HFFc6 (cell line): ENCODE results near the gene MFSD2A. TPM values are rescaled to one million over a fixed set of nuclear protein-coding genes. Genes with fewer than 3 reads are reported as not detected.
"Not testable (repeated sequence)": the region's sequence is repeated elsewhere in the genome, so short reads cannot be mapped to it uniquely, and the experiment has no call there.

Experiments used
- DNase-seq: peaks from one replicate; pipeline ENCODE4 v3.0.0-alpha.2; 2018
- H3K27ac Mint-ChIP-seq: 2 replicates; pipeline ENCODE4 v1.8.0; 2020; ENCODE audit warnings: mild to moderate bottlenecking, mixed read lengths
- H3K27me3 Mint-ChIP-seq: 2 replicates; pipeline ENCODE4 v1.8.0; 2021; ENCODE audit warnings: mild to moderate bottlenecking, moderate library complexity, mixed read lengths; ENCODE audit not compliant: insufficient read depth
- H3K36me3 Mint-ChIP-seq: 2 replicates; pipeline ENCODE4 v1.8.0; 2021; ENCODE audit warnings: low read depth, mixed read lengths
- H3K4me1 Mint-ChIP-seq: 2 replicates; pipeline ENCODE4 v1.8.0; 2020; ENCODE audit warnings: low read depth, mixed read lengths
- H3K4me3 Mint-ChIP-seq: 2 replicates; pipeline ENCODE4 v1.8.0; 2020; ENCODE audit warnings: mild to moderate bottlenecking, moderate library complexity, mixed read lengths
- H3K9me3 Mint-ChIP-seq: 2 replicates; pipeline ENCODE4 v1.8.0; 2020; ENCODE audit warnings: mild to moderate bottlenecking, mixed read lengths
- CTCF ChIP-seq: fragments of 200-600 bp; sonication (generic); IDR thresholded peaks from 2 replicates; pipeline ENCODE4 v1.5.0; 2021; ENCODE audit warnings: antibody characterized with exemption, mild to moderate bottlenecking
- long read RNA-seq: library from polyadenylated mRNA; unstranded; transcript quantifications from one replicate; pipeline ENCODE4 v2.0.0, GENCODE V29; 2019
- total RNA-seq, 6 experiments: library from RNA; stranded (reverse); fragmentation: NEBNext Ultra II Directional; extraction: Animal tissue kit (Norgen Biotek cat#: 25700); gene quantifications; 2 replicates in 1 of 6; 3 replicates in 5 of 6; pipeline ENCODE4 v1.2.3, GENCODE V29; 2021

Gene MFSD2A
- 1 to 10 TPM; 3.2 to 4.8 (median 3.5) TPM for total RNA-seq
- long read RNA-seq, partial matches to known transcripts = 1 of 3 reads
- long read RNA-seq, other reads (novel, unspliced or antisense) = 0 of 3 reads

DNA sequence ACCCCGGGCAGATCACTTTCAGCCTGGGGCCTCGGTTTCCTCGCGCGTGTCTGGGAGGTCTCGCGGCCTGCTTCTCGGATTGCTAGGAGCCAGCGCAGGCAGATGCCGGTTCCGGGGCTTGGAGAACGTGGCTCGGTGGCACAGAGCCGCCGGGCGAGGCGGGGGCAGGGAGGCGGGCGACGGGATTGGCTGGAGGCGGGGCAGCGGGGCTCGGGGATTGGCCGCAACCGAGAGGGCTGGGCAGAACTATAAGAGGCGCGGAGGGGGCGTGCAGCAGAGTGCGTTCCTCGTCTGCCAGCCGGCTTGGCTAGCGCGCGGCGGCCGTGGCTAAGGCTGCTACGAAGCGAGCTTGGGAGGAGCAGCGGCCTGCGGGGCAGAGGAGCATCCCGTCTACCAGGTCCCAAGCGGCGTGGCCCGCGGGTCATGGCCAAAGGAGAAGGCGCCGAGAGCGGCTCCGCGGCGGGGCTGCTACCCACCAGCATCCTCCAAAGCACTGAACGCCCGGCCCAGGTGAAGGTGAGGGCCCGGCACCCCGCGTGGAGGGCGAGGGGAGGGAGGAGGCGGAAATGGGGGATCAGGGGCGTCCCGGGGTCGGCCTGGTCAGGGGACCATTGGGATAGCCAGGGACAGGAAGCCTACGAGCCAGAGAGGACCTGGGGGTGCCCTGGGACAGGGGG is at the start of gene MFSD2A:
Gene MFSD2A (plus strand): TSS at position 276 of the 677 bp plus-strand sequence. CDS start 148 bp downstream, at position 424.
- Mint-ChIP-seq H3K4me3 (peak within 1 kb of the TSS; percentile 92), H3K4me1 (peaks cover 32% of the 10 kb centered on the region), H3K27ac (peak within 1 kb of the TSS; percentile 76), H3K36me3 (no peaks in the 10 kb centered on the region), H3K9me3 (no peaks in the 10 kb centered on the region), H3K27me3 (peaks cover 3% of the 10 kb centered on the region; the same call in 1 of the 2 replicates)
- peak; percentile 91 for DNase-seq
- TF ChIP-seq CTCF = no peak

DNA sequence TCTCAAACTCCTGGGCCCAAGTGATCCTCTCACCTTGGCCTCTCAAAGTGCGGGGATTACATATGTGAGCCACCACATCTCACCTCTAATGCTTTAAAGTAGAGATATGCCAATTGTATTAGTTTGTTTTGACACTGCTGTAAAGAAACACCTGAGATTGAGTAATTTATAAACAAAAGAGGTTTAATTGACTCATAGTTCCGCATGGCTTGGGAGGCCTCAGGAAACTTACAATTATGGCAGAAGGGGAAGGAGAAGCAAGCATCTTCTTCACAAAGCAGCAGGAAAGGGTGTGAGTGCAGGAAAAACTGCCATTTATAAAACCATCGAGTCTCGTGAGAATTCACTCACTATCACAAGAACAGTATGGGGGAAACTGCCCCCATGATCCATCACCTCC is 49.8 kb upstream of the MFSD2A start:
- no peak overlapping the region for H3K4me3 Mint-ChIP-seq
- DNase-seq = no peak
- peaks cover 34% of the 10 kb centered on the region for H3K27me3 Mint-ChIP-seq
- H3K27ac Mint-ChIP-seq = no peak overlapping the region
- H3K36me3 Mint-ChIP-seq = peaks cover 7% of the 10 kb centered on the region; the same call in 1 of the 2 replicates
- H3K9me3 Mint-ChIP-seq = peaks cover 19% of the 10 kb centered on the region
- TF ChIP-seq CTCF = no peak
- no peaks in the 10 kb centered on the region for H3K4me1 Mint-ChIP-seq

DNA sequence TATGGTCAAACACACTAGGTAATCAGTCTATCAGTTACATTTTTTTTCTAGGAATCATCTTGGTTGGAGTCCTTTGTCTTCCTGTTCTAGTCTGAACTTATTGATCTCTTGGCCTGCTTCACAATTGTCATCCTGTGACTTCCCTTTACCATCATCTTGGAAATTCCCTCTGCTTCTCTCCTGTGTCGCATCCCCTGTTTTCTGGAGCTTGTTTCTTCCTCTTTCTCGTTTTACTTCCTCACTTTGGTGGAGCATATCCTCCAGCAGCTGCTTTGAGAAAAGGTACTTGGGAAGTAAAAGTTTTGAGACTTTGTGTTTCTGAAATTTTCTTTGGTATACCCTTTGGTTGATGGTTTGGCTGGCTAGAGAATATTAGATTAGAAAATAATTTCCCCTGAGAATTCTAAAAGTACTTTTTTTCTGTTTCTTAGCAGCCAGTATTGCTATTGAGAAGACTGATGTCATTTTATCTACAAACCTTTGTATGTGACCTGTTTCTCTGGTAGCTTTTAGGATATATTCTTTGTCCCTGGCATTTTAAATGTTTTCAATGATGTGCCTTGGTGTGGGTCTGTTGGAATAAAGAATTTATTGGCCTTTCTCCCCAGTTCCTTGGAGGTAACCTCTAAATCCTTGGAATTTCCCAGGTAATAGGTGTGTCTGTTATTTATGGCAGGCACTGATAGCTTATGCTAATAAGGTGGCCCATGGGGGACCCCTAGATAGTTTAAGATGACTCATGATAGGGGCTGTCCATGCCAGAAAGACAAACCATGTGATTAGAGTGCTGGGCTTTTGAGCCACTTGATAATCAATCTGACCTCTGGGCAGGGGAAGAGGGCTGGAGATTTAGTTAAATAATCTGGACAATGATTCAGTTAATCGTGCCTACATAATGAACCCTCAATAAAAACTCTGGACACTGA is 47.2 kb upstream of the MFSD2A start:
- DNase-seq = no peak
- no peak for TF ChIP-seq CTCF
- Mint-ChIP-seq H3K27ac (no peak overlapping the region), H3K9me3 (peaks cover 19% of the 10 kb centered on the region), H3K36me3 (peaks cover 7% of the 10 kb centered on the region; the same call in 1 of the 2 replicates), H3K4me1 (no peaks in the 10 kb centered on the region), H3K4me3 (no peak overlapping the region), H3K27me3 (peaks cover 38% of the 10 kb centered on the region)

DNA sequence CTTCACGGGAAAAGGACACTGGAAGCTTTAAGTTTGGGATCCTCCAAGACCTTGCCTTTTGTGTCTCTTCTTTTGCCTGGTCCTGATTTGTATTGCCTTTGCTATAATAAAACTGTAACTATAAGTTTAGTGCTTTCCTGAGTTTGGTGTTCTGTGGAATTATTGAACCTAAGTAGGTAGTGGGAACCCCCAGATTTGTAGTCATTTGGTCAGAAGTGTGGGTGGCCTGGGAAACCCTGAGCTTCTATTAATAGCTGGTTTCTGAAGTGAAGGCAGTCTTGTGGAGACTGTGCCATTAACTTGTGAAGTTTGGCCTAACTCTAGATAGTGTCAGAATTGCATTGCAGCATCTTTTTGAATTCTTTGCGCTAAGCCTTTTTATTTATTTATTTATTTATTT is 46.4 kb upstream of the MFSD2A start:
- no peak for DNase-seq
- no peaks in the 10 kb centered on the region for H3K4me1 Mint-ChIP-seq
- TF ChIP-seq CTCF = no peak
- H3K27ac Mint-ChIP-seq = no peak overlapping the region
- H3K9me3 Mint-ChIP-seq = peaks cover 19% of the 10 kb centered on the region
- peaks cover 7% of the 10 kb centered on the region; the same call in 1 of the 2 replicates for H3K36me3 Mint-ChIP-seq
- H3K27me3 Mint-ChIP-seq = peaks cover 31% of the 10 kb centered on the region
- no peak overlapping the region for H3K4me3 Mint-ChIP-seq

- no peaks in the 10 kb centered on the region for H3K4me1 Mint-ChIP-seq
- no peak for TF ChIP-seq CTCF
- peaks cover 7% of the 10 kb centered on the region; the same call in 1 of the 2 replicates for H3K36me3 Mint-ChIP-seq
Measured at GRCh38 chr1:39910263-39910662, 44.7 kb upstream of the MFSD2A start.

GRCh38 chr1:39913136-39913535 is 41.8 kb upstream of the MFSD2A start:
- not testable (repeated sequence) for H3K27ac Mint-ChIP-seq, DNase-seq, H3K36me3 Mint-ChIP-seq, H3K4me3 Mint-ChIP-seq, H3K4me1 Mint-ChIP-seq
- peaks cover 25% of the 10 kb centered on the region for H3K27me3 Mint-ChIP-seq
- H3K9me3 Mint-ChIP-seq = peaks cover 16% of the 10 kb centered on the region

More at GRCh38 chr1:39910263-39910662, 44.7 kb upstream of the MFSD2A start:
- DNase-seq = no peak
- Mint-ChIP-seq H3K4me3 (no peak overlapping the region), H3K27me3 (peaks cover 27% of the 10 kb centered on the region), H3K9me3 (peaks cover 19% of the 10 kb centered on the region), H3K27ac (no peak overlapping the region)
